Measurements from ENCODE around the gene PLEKHG4B.

PLEKHG4B gene

GRCh38 chr5:191949-192690, 100.2 kb downstream of the PLEKHG4B start:
- no peak for TF ChIP-seq CTCF (IDR thresholded peaks at IDR 0.05; ENCODE audit: low read depth, low read length, missing control alignments)
- DNase-seq (ENCODE audit: low read depth) = no peak
- no peak overlapping the region for H3K4me3 ChIP-seq (ENCODE audit: low read depth, low read length)

- no peak for DNase-seq (ENCODE audit: low read depth)
- no peak for TF ChIP-seq CTCF (IDR thresholded peaks at IDR 0.05; ENCODE audit: low read depth, low read length, missing control alignments)
- no peak overlapping the region for H3K4me3 ChIP-seq (ENCODE audit: low read depth, low read length)
Measured at GRCh38 chr5:192691-192969, 100.7 kb downstream of the PLEKHG4B start.

- TF ChIP-seq CTCF (IDR thresholded peaks at IDR 0.05; ENCODE audit: low read depth, low read length, missing control alignments) = no peak
- DNase-seq (ENCODE audit: low read depth) = no peak
- no peak overlapping the region for H3K4me3 ChIP-seq (ENCODE audit: low read depth, low read length)
Measured at GRCh38 chr5:192970-193831, 101.2 kb downstream of the PLEKHG4B start.

GRCh38 chr5:194102-194501, 102.1 kb downstream of the PLEKHG4B start:
- no peak overlapping the region for H3K4me3 ChIP-seq (ENCODE audit: low read depth, low read length)
- no peak for DNase-seq (ENCODE audit: low read depth)
- no peak for TF ChIP-seq CTCF (IDR thresholded peaks at IDR 0.05; ENCODE audit: low read depth, low read length, missing control alignments)

- no peak overlapping the region for H3K4me3 ChIP-seq (ENCODE audit: low read depth, low read length)
- no peak for TF ChIP-seq CTCF (IDR thresholded peaks at IDR 0.05; ENCODE audit: low read depth, low read length, missing control alignments)
- no peak for DNase-seq (ENCODE audit: low read depth)
Measured at GRCh38 chr5:194603-195209, 102.7 kb downstream of the PLEKHG4B start.

GRCh38 chr5:195401-196160, 103.6 kb downstream of the PLEKHG4B start:
- no peak for DNase-seq (ENCODE audit: low read depth)
- TF ChIP-seq CTCF (IDR thresholded peaks at IDR 0.05; ENCODE audit: low read depth, low read length, missing control alignments) = no peak
- H3K4me3 ChIP-seq (ENCODE audit: low read depth, low read length) = no peak overlapping the region
